LNCAP (cell line): Measurements from ENCODE around the gene DNAH2.

Source experiments
- TF ChIP-seq, protein P1 (sequence below): fragments of 450-650 bp; IDR thresholded peaks from 2 replicates; pipeline ENCODE4 v1.5.1; 2017; ENCODE audit warnings: mild to moderate bottlenecking

The DNAH2 gene

DNA sequence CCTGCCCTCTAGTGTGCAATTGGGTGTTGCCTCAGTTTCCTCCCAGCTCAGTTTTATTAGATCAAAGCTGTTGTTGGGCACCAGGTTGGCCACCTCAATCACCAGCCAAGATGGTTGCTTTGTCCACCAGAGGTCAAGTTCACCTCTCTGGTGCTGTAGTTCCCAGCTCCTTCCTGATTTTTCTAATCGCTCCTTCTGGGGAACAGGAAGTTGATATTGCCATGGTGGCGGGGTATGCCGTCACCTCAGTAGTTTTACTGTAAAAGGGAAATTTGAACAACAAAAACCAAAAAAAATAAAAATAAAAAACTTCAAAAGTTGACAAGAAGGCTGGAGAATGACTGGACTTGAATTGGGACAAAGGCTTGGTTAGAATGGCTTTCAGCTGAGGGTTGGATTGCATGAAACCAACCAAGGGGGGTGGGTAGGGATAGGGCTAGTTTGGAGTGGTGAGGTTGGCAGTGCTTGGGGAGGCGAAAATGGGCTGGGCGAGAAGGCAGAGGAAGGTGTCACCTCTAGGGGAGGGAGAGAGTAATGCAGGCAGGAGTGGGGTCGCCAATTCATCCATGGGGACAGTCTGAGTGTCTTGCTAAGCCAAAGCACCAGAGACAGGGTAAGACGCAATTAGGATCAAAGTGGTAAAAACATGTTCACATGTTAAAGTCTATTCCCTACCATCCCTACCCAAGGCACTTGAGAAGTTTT, 6.3 kb upstream of the DNAH2 start:
- TF ChIP-seq, protein P1, sequence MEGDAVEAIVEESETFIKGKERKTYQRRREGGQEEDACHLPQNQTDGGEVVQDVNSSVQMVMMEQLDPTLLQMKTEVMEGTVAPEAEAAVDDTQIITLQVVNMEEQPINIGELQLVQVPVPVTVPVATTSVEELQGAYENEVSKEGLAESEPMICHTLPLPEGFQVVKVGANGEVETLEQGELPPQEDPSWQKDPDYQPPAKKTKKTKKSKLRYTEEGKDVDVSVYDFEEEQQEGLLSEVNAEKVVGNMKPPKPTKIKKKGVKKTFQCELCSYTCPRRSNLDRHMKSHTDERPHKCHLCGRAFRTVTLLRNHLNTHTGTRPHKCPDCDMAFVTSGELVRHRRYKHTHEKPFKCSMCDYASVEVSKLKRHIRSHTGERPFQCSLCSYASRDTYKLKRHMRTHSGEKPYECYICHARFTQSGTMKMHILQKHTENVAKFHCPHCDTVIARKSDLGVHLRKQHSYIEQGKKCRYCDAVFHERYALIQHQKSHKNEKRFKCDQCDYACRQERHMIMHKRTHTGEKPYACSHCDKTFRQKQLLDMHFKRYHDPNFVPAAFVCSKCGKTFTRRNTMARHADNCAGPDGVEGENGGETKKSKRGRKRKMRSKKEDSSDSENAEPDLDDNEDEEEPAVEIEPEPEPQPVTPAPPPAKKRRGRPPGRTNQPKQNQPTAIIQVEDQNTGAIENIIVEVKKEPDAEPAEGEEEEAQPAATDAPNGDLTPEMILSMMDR, result no peak

DNA sequence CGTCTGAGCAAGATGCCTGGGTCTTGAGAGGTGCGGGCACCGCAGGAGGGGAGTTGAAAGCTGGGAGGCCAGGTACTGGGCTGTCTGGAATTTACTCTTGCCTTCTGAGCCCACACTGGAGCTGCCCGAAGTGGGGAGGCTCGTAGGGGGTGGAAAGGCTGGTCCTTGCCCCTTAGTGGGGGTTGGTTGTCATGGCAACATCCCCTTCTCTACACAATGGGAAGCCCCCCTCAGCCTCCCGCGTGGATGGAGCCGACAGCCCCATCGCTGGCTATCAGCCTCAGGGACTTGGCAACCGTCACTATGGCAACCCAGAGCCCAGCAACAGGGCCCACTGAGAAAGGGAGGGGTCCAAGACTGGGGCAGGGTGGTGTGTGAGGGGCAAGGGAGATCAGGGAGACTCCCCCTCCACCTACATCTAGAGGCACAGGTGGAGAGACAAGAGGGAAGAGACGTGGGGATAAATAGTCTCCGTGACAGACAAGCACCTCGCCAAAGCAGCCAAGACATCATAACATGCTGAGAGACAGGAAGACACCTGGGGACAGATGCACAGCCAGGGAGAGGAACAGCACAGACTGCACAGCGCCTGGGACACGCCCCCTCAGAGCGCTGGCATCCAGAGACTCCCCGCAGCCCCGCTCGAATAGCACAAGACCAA, 5.3 kb upstream of the DNAH2 start:
- TF ChIP-seq, protein P1, result no peak

DNA sequence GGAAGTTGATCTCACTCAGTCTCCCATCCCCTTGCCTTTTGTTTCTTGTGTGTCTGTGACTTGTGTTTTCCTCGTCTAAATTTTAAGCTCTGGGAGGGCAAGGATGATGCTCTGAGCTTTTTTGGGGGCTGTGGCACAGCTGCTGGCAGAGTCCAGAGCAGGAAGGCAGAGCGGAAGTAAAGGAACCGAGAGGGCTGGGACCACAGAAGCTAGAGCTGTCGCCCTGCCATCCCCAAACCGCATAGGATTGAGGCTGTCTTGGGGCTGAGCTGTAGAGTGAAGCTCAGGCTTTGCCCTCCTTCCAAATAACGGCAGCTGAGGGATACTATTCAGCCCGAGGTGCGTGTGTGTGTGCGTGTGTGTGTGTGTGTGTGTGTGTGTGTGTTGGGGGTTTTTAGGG, 3.8 kb upstream of the DNAH2 start:
- TF ChIP-seq, protein P1, result no peak

DNA sequence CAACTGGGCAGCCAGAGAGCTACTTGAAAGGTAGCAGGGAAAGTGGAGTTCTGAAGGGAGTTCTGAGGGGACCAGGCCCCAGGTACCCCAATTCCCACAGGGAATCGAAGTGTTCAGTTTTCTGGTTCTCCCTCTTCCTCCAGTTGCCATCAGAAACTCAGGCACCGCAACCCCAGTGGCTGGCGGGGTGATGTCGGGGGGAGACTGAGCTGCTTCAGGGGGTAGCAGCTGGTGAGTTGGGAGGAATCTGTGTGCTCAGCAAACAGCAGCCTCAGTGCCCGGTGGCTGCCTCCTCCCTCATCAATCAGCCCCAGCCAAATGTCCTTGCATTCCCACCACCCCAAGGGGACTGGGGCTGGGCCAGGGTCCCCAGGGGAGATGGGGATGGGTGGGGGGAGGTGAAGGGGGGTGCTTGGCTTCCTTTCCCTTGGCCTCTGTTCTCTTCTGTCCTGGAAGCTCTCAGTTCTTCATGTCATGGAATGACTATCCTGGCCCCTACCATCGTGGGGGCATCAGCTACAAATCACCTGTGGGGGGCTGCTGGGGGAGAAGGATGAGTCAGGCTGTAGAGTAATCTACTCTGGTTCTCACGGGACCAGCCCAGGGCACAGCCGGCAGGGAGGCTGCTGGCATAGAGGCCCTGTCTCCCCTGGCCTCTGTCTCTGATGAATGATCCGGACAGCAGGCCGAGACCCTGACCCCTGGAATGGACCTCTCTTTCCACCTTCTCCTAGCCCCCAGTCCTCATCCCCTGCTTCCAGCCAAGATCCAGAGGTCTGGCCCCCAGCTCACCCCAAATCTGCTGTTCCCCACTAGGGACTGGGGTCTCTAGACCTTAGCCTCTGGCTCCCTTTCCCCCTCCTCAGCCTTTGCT, 2.6 kb upstream of the DNAH2 start:
- TF ChIP-seq, protein P1, result no peak

DNA sequence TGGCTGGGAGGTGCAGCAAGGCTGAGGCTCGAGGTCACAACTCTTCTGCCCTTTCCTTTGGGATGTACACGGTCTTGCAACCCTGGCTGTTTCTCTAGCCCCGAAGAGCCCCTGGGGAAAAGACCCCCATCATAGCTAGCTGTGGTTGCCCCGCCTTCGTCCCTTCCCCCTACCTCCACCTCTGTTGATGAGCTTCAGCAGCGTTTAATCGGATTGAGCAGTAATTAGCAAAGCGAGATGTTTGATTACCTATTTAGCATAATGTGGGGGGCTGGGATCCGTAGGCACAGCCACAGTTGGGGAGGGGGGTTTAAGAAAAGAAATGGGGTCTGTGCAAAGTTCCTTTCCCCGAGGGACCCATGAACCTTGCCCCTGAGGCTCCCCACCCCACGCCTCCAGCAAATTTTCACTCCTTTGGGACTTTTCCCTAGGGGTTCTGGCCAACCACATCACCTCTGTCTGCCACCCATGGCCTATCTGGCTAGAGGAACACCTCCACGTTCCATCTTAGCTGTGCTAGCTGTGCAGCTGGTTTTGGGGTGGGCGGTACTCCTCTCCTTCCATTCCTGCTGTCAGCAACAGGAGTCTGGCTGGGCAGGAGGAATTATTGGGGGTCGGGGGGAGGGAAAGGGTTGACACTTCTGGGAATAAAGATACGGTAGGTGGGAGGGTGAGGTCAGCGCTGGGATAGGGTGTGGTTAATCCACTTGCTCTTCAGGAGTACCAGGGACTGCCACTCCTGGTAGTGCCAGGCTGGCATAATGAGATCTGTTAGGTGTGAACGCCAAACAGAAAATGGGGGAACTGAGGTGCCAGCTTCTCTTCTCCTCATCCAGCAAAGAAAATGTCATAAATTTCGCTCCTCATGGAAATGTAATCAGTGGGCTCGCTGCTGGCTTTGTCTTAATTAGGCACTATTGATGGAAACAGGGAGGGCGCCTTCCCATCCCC, 1.3 kb upstream of the DNAH2 start:
- TF ChIP-seq, protein P1, result no peak

DNA sequence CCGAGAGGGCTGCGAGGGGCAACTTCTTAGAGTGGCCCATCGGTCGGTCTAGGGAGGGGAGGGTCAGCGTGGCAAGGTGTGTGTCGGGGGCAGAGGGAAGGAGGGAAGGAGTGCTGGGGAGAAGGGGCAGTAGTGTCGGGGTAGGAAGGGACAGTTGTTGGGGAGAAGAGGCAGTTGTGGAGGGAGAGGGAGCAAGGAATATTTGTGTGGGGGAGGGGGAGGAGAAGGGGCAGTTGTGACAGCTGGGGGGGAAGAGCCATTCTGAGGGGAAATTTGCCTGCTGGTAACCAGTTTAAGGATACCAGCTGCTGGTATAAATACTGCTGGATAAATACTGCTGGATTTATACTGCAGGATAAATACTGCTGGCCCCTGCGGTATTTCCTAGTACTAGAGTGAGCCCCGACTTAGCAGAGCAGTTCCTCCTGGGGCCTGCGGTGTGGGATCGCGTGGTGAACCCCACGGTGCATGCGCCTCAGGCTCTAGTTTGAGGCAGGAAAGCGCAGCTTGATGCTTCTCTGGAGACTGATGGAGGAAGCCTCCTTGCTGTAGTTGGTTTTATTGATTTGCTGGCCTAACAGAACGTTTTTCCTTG, 309 bp downstream of the DNAH2 start:
- TF ChIP-seq, protein P1, result no peak
